Suppressor macrophage treated with lipopolysaccharide for 1 hour (primary cell): Measurements from ENCODE around the gene LDLRAD3.

Experiments
- DNase-seq, 3 donors: peaks; one replicate each; pipeline ENCODE4 v3.0.0-alpha.2; 2020 to 2022

Gene LDLRAD3

GRCh38 chr11:36051235-36052144 is 107.6 kb downstream of the LDLRAD3 start:
- DNase-seq = no peak

- no peak for DNase-seq
Measured at GRCh38 chr11:36053281-36053680, 109.4 kb downstream of the LDLRAD3 start.

- no peak for DNase-seq
Measured at GRCh38 chr11:36053862-36054261, 110.0 kb downstream of the LDLRAD3 start.

- DNase-seq = no peak
Measured at GRCh38 chr11:36054628-36055027, 110.8 kb downstream of the LDLRAD3 start.

GRCh38 chr11:36056160-36056751 is 112.4 kb downstream of the LDLRAD3 start:
- peak; percentile 27 to 40 (median 33) for DNase-seq

- DNase-seq = peak in 1 of 3 donors; percentile 27
Measured at GRCh38 chr11:36057379-36058042, 113.6 kb downstream of the LDLRAD3 start.

- no peak for DNase-seq
Measured at GRCh38 chr11:36059660-36060059, 115.8 kb downstream of the LDLRAD3 start.

GRCh38 chr11:36060926-36061325 is 117.1 kb downstream of the LDLRAD3 start:
- DNase-seq = peak; percentile 63 to 87 (median 81)

GRCh38 chr11:36061471-36061870 is 117.6 kb downstream of the LDLRAD3 start:
- DNase-seq = no peak

GRCh38 chr11:36062796-36063365 is 119.0 kb downstream of the LDLRAD3 start:
- DNase-seq = peak; percentile 75 to 89 (median 81)

GRCh38 chr11:36065436-36065835 is 121.6 kb downstream of the LDLRAD3 start:
- DNase-seq = no peak

GRCh38 chr11:36066891-36067290 is 123.0 kb downstream of the LDLRAD3 start:
- DNase-seq = no peak

GRCh38 chr11:36069576-36070212 is 125.8 kb downstream of the LDLRAD3 start:
- DNase-seq = no peak

- no peak for DNase-seq
Measured at GRCh38 chr11:36070213-36070953, 126.5 kb downstream of the LDLRAD3 start.

- DNase-seq = no peak
Measured at GRCh38 chr11:36070954-36071330, 127.1 kb downstream of the LDLRAD3 start.

GRCh38 chr11:36071917-36072500 is 128.1 kb downstream of the LDLRAD3 start:
- no peak for DNase-seq

GRCh38 chr11:36073411-36074203 is 129.7 kb downstream of the LDLRAD3 start:
- no peak for DNase-seq

- no peak for DNase-seq
Measured at GRCh38 chr11:36074941-36075431, 131.1 kb downstream of the LDLRAD3 start.

GRCh38 chr11:36077368-36077767 is 133.5 kb downstream of the LDLRAD3 start:
- no peak for DNase-seq

GRCh38 chr11:36077886-36078685 is 134.2 kb downstream of the LDLRAD3 start:
- peak; percentile 33 to 56 (median 46) for DNase-seq
